Measurements from ENCODE around the gene UBE2I.

UBE2I gene

GRCh38 chr16:1366060-1366711 is 56.8 kb downstream of the UBE2I start:
- DNase-seq, result no peak

- no peak for DNase-seq
These were observed 57.4 kb downstream of the UBE2I start for GRCh38 chr16:1366712-1367299.

GRCh38 chr16:1367486-1368174 is 58.2 kb downstream of the UBE2I start:
- DNase-seq, result no peak

GRCh38 chr16:1371054-1371978 is 61.9 kb downstream of the UBE2I start:
- no peak for DNase-seq

- no peak for DNase-seq
These were observed 63.0 kb downstream of the UBE2I start for GRCh38 chr16:1372292-1372950.

- DNase-seq, result no peak
These were observed 65.2 kb downstream of the UBE2I start for GRCh38 chr16:1374418-1375297.

GRCh38 chr16:1375298-1375640 is 65.8 kb downstream of the UBE2I start:
- DNase-seq, result no peak

GRCh38 chr16:1375741-1376410 is 66.4 kb downstream of the UBE2I start:
- DNase-seq, result no peak
